H1 (cell line): ENCODE data around the gene OLFML2B. TPM values are rescaled to one million over a fixed set of nuclear protein-coding genes. Genes with fewer than 3 reads are reported as not detected.
A peak's percentile ranks its signal among the peaks of the same experiment; 100 is the strongest.

Source experiments
- CTCF ChIA-PET: fragments of 300-600 bp; sonication (Branson Sonifier 250); formaldehyde crosslinking; loops from one replicate; lab custom pipeline; 2021; ENCODE audit not compliant: partially characterized antibody; lab: Charles Lee
- POLR2A ChIA-PET: fragments of 300-600 bp; sonication (Branson Sonifier 250); formaldehyde crosslinking; loops from one replicate; lab custom pipeline; 2021; ENCODE audit warnings: inconsistent platforms; ENCODE audit not compliant: partially characterized antibody; lab: Charles Lee
- DNase-seq, 2 experiments: peaks; one replicate each; pipeline versions ENCODE4 v3.0.0 to v3.0.0-alpha.2; 2010 to 2022; ENCODE audit warnings: low spot score in 2 of 2, low read depth in 1 of 2, mixed read lengths in 1 of 2
- FAIRE-seq: peaks from 2 replicates; lab custom pipeline; 2011; peaks lifted over from hg19 to GRCh38; lab: Jason Lieb, UNC
- H2AFZ ChIP-seq: 2 replicates; pipeline ENCODE4 v1.8.1; 2012; ENCODE audit warnings: low read length, inconsistent platforms
- H2AK5ac ChIP-seq: 2 replicates; pipeline ENCODE4 v1.6.1; 2013; ENCODE audit warnings: low read depth, low read length
- H2BK120ac ChIP-seq: replicated peaks from 2 replicates; pipeline ENCODE3; 2013; ENCODE audit warnings: low read depth, low read length, inconsistent platforms
- H2BK12ac ChIP-seq: 2 replicates; pipeline ENCODE4 v1.6.1; 2013; ENCODE audit warnings: low read depth, low read length
- H2BK15ac ChIP-seq: 2 replicates; pipeline ENCODE4 v1.6.1; 2013; ENCODE audit warnings: low read length
- H2BK20ac ChIP-seq: 2 replicates; pipeline ENCODE4 v1.6.1; 2013; ENCODE audit warnings: low read length
- H2BK5ac ChIP-seq: 2 replicates; pipeline ENCODE4 v1.6.1; 2013; ENCODE audit warnings: low read depth, low read length
- H3K14ac ChIP-seq: 2 replicates; pipeline ENCODE4 v1.6.1; 2013; ENCODE audit warnings: inconsistent platforms; ENCODE audit not compliant: insufficient read length
- H3K18ac ChIP-seq: 2 replicates; pipeline ENCODE4 v1.6.1; 2013; ENCODE audit warnings: low read length; ENCODE audit errors: extremely low read depth
- H3K23ac ChIP-seq: 2 replicates; pipeline ENCODE4 v1.6.1; 2013; ENCODE audit warnings: inconsistent platforms; ENCODE audit not compliant: insufficient read length
- H3K23me2 ChIP-seq: 2 replicates; pipeline ENCODE4 v1.6.1; 2013; ENCODE audit warnings: low read depth, low read length
- H3K27ac ChIP-seq: 2 replicates; pipeline ENCODE4 v1.6.1; 2011; ENCODE audit warnings: low read depth, low read length, inconsistent platforms
- H3K27me3 ChIP-seq, 4 experiments: replicated peaks in 1 of 4; 1 replicate in 1 of 4; 2 replicates in 3 of 4; pipeline versions ENCODE4 v1.6.1 to v1.8.1; 2011 to 2013; ENCODE audit warnings: low read length in 3 of 4, mild to moderate bottlenecking in 3 of 4, inconsistent platforms in 2 of 4, mixed read lengths in 2 of 4, moderate library complexity in 1 of 4; ENCODE audit not compliant: control insufficient read depth in 3 of 4, insufficient read depth in 3 of 4; ENCODE audit errors: extremely low read depth in 1 of 4
- H3K36me3 ChIP-seq, 4 experiments: 2 replicates each; pipeline versions ENCODE4 v1.6.1 to v1.8.1; 2011 to 2013; ENCODE audit warnings: mild to moderate bottlenecking in 4 of 4, low read length in 3 of 4, moderate library complexity in 2 of 4, control low read depth in 1 of 4, inconsistent platforms in 1 of 4; ENCODE audit not compliant: insufficient read depth in 4 of 4, control insufficient read depth in 2 of 4
- H3K4ac ChIP-seq: replicated peaks from 2 replicates; pipeline ENCODE3; 2013; ENCODE audit warnings: low read length, low read depth, mixed read lengths, inconsistent platforms; ENCODE audit not compliant: insufficient read length
- H3K4me1 ChIP-seq, 4 experiments: replicated peaks in 1 of 4; 1 replicate in 1 of 4; 2 replicates in 3 of 4; pipeline versions ENCODE4 v1.6.1 to v1.8.1; 2011 to 2013; ENCODE audit warnings: low read length in 3 of 4, inconsistent platforms in 2 of 4, mixed read lengths in 1 of 4; ENCODE audit not compliant: insufficient read depth in 4 of 4, control insufficient read depth in 3 of 4
- H3K4me2 ChIP-seq, 2 experiments: 2 replicates each; pipeline versions ENCODE4 v1.6.1 to v1.8.1; 2011 to 2013; ENCODE audit warnings: low read depth in 2 of 2, low read length in 2 of 2, control low read depth in 1 of 2, inconsistent platforms in 1 of 2, mild to moderate bottlenecking in 1 of 2; ENCODE audit not compliant: insufficient read depth in 1 of 2
- H3K4me3 ChIP-seq, 4 experiments: fragments of 200-600, 300-600 bp in 1 of 4; sonication (generic), shearing (Covaris generic), sonication (Bioruptor Twin) in 1 of 4; 2 replicates each; pipeline versions ENCODE4 v1.5.1 to v1.8.1; 2011 to 2016; ENCODE audit warnings: low read length in 4 of 4, low read depth in 3 of 4, control low read depth in 2 of 4, inconsistent platforms in 2 of 4, mild to moderate bottlenecking in 2 of 4, mixed read lengths in 1 of 4, moderate library complexity in 1 of 4; ENCODE audit not compliant: insufficient read depth in 2 of 4; ENCODE audit errors: extremely low read depth in 1 of 4
- H3K56ac ChIP-seq: replicated peaks from 2 replicates; pipeline ENCODE3; 2013; ENCODE audit warnings: low read depth, mild to moderate bottlenecking, mixed read lengths, low read length, inconsistent platforms; ENCODE audit not compliant: insufficient read length
- H3K79me1 ChIP-seq: 2 replicates; pipeline ENCODE4 v1.6.1; 2013; ENCODE audit warnings: low read depth, low read length, control low read depth
- H3K79me2 ChIP-seq, 2 experiments: 2 replicates each; pipeline versions ENCODE4 v1.6.1 to v1.8.1; 2012 to 2013; ENCODE audit warnings: low read length in 2 of 2, mild to moderate bottlenecking in 2 of 2, inconsistent platforms in 1 of 2; ENCODE audit not compliant: insufficient read depth in 2 of 2, control insufficient read depth in 1 of 2
- H3K9ac ChIP-seq, 4 experiments: replicated peaks in 1 of 4; 1 replicate in 1 of 4; 2 replicates in 3 of 4; pipeline versions ENCODE4 v1.6.1 to v1.8.1; 2011 to 2013; ENCODE audit warnings: low read depth in 3 of 4, low read length in 3 of 4, control low read depth in 2 of 4, mild to moderate bottlenecking in 2 of 4, moderate library complexity in 2 of 4, inconsistent platforms in 1 of 4; ENCODE audit errors: extremely low read depth in 1 of 4
- H3K9me3 ChIP-seq, 2 experiments: 2 replicates each; pipeline versions ENCODE4 v1.6.1 to v1.8.1; 2012 to 2013; ENCODE audit warnings: mild to moderate bottlenecking in 2 of 2, moderate library complexity in 2 of 2, control low read depth in 1 of 2, inconsistent platforms in 1 of 2, low read depth in 1 of 2, low read length in 1 of 2, mixed read lengths in 1 of 2; ENCODE audit not compliant: insufficient read depth in 2 of 2
- H4K20me1 ChIP-seq, 2 experiments: replicated peaks in 1 of 2; 2 replicates each; pipeline versions ENCODE3 to v1.8.1; 2011 to 2013; ENCODE audit warnings: inconsistent platforms in 2 of 2, low read length in 2 of 2, mild to moderate bottlenecking in 1 of 2; ENCODE audit not compliant: insufficient read depth in 2 of 2, control insufficient read depth in 1 of 2
- H4K5ac ChIP-seq: 2 replicates; pipeline ENCODE4 v1.6.1; 2013; ENCODE audit warnings: low read length, low read depth, mixed read lengths, inconsistent platforms; ENCODE audit not compliant: insufficient read length
- H4K8ac ChIP-seq: 2 replicates; pipeline ENCODE4 v1.8.0; 2013; ENCODE audit warnings: mild to moderate bottlenecking, moderate library complexity, low read length, inconsistent platforms; ENCODE audit not compliant: insufficient read depth; ENCODE audit errors: extremely low read depth
- H4K91ac ChIP-seq: replicated peaks from 2 replicates; pipeline ENCODE3; 2013; ENCODE audit warnings: low read length, mixed read lengths, inconsistent platforms; ENCODE audit not compliant: insufficient read length
- BACH1 ChIP-seq: IDR thresholded peaks from 2 replicates; pipeline ENCODE4 v1.6.1; 2012; ENCODE audit warnings: low read length, improper control_type of control experiment
- WGBS, 2 experiments: shearing (Covaris generic) in 1 of 2; methylation state at CpG; one replicate each; pipeline versions ENCODE4 v1.1.6 to v1.1.7; 2013 to 2015; ENCODE audit warnings: low lambda C conversion rate in 2 of 2, mixed read lengths in 2 of 2, inconsistent platforms in 1 of 2, low coverage in 1 of 2, missing lambda C conversion rate in 1 of 2; ENCODE audit not compliant: insufficient replicate concordance in 2 of 2, insufficient coverage in 1 of 2, insufficient read length in 1 of 2; ENCODE audit errors: extremely low coverage in 1 of 2, missing lambda C conversion rate in 1 of 2; 5-methylcytosine and 5-hydroxymethylcytosine counted together
- polyA plus RNA-seq, 7 experiments: library from polyadenylated mRNA; depleted of rRNA in 3 of 7; stranded (reverse) in 5 of 7; unstranded in 2 of 7; fragments of >200 nt in 5 of 7; fragments of 200-250 nt in 2 of 7; gene quantifications; 1 replicate in 5 of 7; 2 replicates in 1 of 7; 4 replicates in 1 of 7; pipeline versions ENCODE4 v1.2.1 to v1.2.3, GENCODE V29; 2011 to 2013; ENCODE audit warnings: missing spikeins in 2 of 7, mixed read lengths in 2 of 7
- total RNA-seq: library from RNA; stranded (reverse); fragmentation: NEBNext Ultra II Directional; extraction: Animal tissue kit (Norgen Biotek cat#: 25700); gene quantifications from 2 replicates; pipeline ENCODE4 v1.2.1, GENCODE V29; 2021

Gene OLFML2B
- total and polyA plus RNA-seq, 2 of the 8 experiments (the other 6 are each of a cell fraction or from before 2014, with no cell fraction given): 6.5 to 10.4 TPM

- Histone ChIP-seq H3K79me2 (no peaks in the 10 kb centered on the region), H3K23me2 (no peaks in the 10 kb centered on the region), H3K18ac (no peak overlapping the region), H2BK20ac (no peak overlapping the region), H3K14ac (no peak overlapping the region), H3K9ac (peak overlapping the region in 1 of 4 experiments; percentile 36; a peak in 1 of 7 replicates), H3K9me3 (no peaks in the 10 kb centered on the region), H3K4me1 (peaks cover 0 to 9% (median 7%) of the 10 kb centered on the region in 4 experiments; a peak in 4 of 7 replicates), H2BK15ac (no peak overlapping the region), H4K20me1 (no peaks in the 10 kb centered on the region), H3K27ac (no peak overlapping the region), H4K8ac (no peak overlapping the region), H2BK120ac (no peak overlapping the region), H2BK5ac (no peak overlapping the region), H2AFZ (no peak overlapping the region), H3K4me2 (peak overlapping the region; percentile 4 to 5; a peak in 2 of 4 replicates), H3K56ac (no peak overlapping the region), H3K36me3 (no peaks in the 10 kb centered on the region), H2BK12ac (no peak overlapping the region; the same call in 1 of the 2 replicates), H4K91ac (no peak overlapping the region), H4K5ac (no peak overlapping the region), H3K23ac (no peak overlapping the region), H3K79me1 (no peaks in the 10 kb centered on the region), H3K4me3 (no peak overlapping the region), H3K4ac (no peak overlapping the region), H2AK5ac (no peak overlapping the region), H3K27me3 (no peaks in the 10 kb centered on the region)
- WGBS, 2 experiments: 52% methylated on average over 5 of the region's 5 CpGs; no CpG with 5 or more reads in 1 of the 2 experiments
- TF ChIP-seq BACH1: no peak
- ChIA-PET POLR2A (no interaction called here), CTCF (interaction anchor here (1.3 to 2.4 kb wide), 2 partner anchors 91 to 154 kb away, joined by 3 to 5 read pairs; no protein-coding TSS in a partner anchor)
- no peak for FAIRE-seq
- DNase-seq: no peak
These were observed 77.3 kb downstream of the OLFML2B start for GRCh38 chr1:161946071-161946987.
